Pancreas (tissue), 10 donors: Measurements from ENCODE around the gene CD226. TPM values are rescaled to one million over a fixed set of nuclear protein-coding genes. Genes with fewer than 3 reads are reported as not detected.
"Not testable (repeated sequence)": the region's sequence is repeated elsewhere in the genome, so short reads cannot be mapped to it uniquely, and the experiment has no call there.

Experiments
- ATAC-seq, 4 donors: fragments of 200-7000 bp; cut with Tn5 transposase; one replicate each; pipeline versions ENCODE4 v1.8.0 to v1.9.1; 2020; ENCODE audit warnings: mild to moderate bottlenecking in 4 of 4, moderate library complexity in 4 of 4
- DNase-seq, 6 donors: peaks; one replicate each; pipeline ENCODE4 v3.0.0-alpha.2; 2020
- FAIRE-seq: peaks from 2 replicates; lab custom pipeline; 2012; peaks lifted over from hg19 to GRCh38; lab: Jason Lieb, UNC
- H3K27ac ChIP-seq, 4 donors: fragments of 200-600 bp; sonication (generic); 1 replicate in 3 of 4; 2 replicates in 1 of 4; pipeline versions ENCODE4 v1.5.0 to v1.8.0; 2020
- H3K27me3 ChIP-seq, 4 donors: fragments of 200-600 bp; one replicate each; pipeline ENCODE4 v1.8.0; 2021
- H3K36me3 ChIP-seq, 3 donors: fragments of 200-600 bp; sonication (generic) in 1 of 3; one replicate each; pipeline versions ENCODE4 v1.5.0 to v1.8.0; 2020 to 2021
- H3K4me1 ChIP-seq, 3 donors: fragments of 200-600 bp; one replicate each; pipeline ENCODE4 v1.8.0; 2021
- H3K4me3 ChIP-seq, 4 donors: fragments of 200-600 bp; sonication (generic) in 2 of 4; one replicate each; pipeline versions ENCODE4 v1.5.0 to v1.8.0; 2020 to 2021
- H3K9me3 ChIP-seq, 4 donors: fragments of 200-600 bp; one replicate each; pipeline ENCODE4 v1.8.0; 2021
- CTCF ChIP-seq, 4 donors: fragments of 200-600 bp; sonication (generic) in 3 of 4; IDR thresholded peaks; one replicate each; pipeline versions ENCODE4 v1.5.0 to v1.8.0; 2021; ENCODE audit warnings: antibody characterized with exemption in 4 of 4
- WGBS, 2 donors: extraction: QIAGEN DNeasy Blood & Tissue Kit; methylation state at CpG; one replicate each; pipeline ENCODE4 v1.1.7; 2013; 5-methylcytosine and 5-hydroxymethylcytosine counted together
- intact Hi-C, 3 donors: fragments of 100-400 bp; cut with DNase I; formaldehyde crosslinking; loops; one replicate each; pipeline versions ENCODE4 v1.11.1 to v1.14.2; 2022
- polyA plus RNA-seq, 2 donors: library from polyadenylated mRNA; stranded (reverse); fragments of 200-250 nt; gene quantifications; one replicate each; pipeline ENCODE4 v1.2.3, GENCODE V29; 2013
- total RNA-seq, 6 donors: library from RNA; stranded (reverse); fragmentation: NEBNext Ultra II Directional in 4 of 6; extraction: Animal tissue kit (Norgen Biotek cat#: 25700) in 4 of 6; gene quantifications; one replicate each; pipeline versions ENCODE4 v1.2.1 to v1.2.4, GENCODE V29; 2021 to 2023
- donor health status: healthy with polysubstance abuse.
- donor health status: DM: no; HTN: no; CAD: no; lungs with moderate emphysema.
- donor health status: DM: no; HTN: no; CAD: no.
- donor health status: control.
- donor health status: control.
- donor health status: Bipolar disorder and iron deficiency.
- donor health status: DM: yes; HTN: yes; CAD: no.
- donor health status: DM: no; HTN: no; CAD: no.
- donor health status: DM: no; HTN: no; CAD: no.
- donor health status: DM: yes; HTN: yes; CAD: no.

Gene CD226
- total and polyA plus RNA-seq, 8 donors: 0.07 to 1.1 (median 0.38) TPM

- no peaks in the 10 kb centered on the region for H3K4me1 ChIP-seq
- WGBS, 2 donors: 55 to 59% methylated on average over 3 of the region's 3 CpGs
These were observed 63.9 kb downstream of the CD226 start for GRCh38 chr18:69883781-69884180.

GRCh38 chr18:69882965-69883668 is 64.6 kb downstream of the CD226 start:
- no peak overlapping the region for H3K4me3 ChIP-seq
- no peaks in the 10 kb centered on the region for H3K9me3 ChIP-seq
- H3K4me1 ChIP-seq: no peaks in the 10 kb centered on the region
- intact Hi-C loops: no loop called here
- WGBS, 2 donors: 79 to 87% methylated on average over 6 of the region's 6 CpGs
- ATAC-seq (no peak), DNase-seq (no peak), FAIRE-seq (no peak)
- H3K27ac ChIP-seq: no peak overlapping the region
- TF ChIP-seq CTCF (IDR thresholded peaks at IDR 0.05): no peak
- no peaks in the 10 kb centered on the region for H3K36me3 ChIP-seq
- H3K27me3 ChIP-seq: no peaks in the 10 kb centered on the region

More at GRCh38 chr18:69883781-69884180, 63.9 kb downstream of the CD226 start:
- Histone ChIP-seq H3K9me3 (no peaks in the 10 kb centered on the region), H3K27me3 (no peaks in the 10 kb centered on the region), H3K27ac (no peak overlapping the region), H3K36me3 (no peaks in the 10 kb centered on the region), H3K4me3 (no peak overlapping the region)
- FAIRE-seq (no peak), DNase-seq (no peak), ATAC-seq (no peak)
- TF ChIP-seq CTCF (IDR thresholded peaks at IDR 0.05): no peak
- intact Hi-C loops: no loop called here

GRCh38 chr18:69880083-69880482 is 67.6 kb downstream of the CD226 start:
- no peak overlapping the region for H3K4me3 ChIP-seq
- intact Hi-C loops: no loop called here
- no peak for TF ChIP-seq CTCF (IDR thresholded peaks at IDR 0.05)
- FAIRE-seq: no peak
- H3K36me3 ChIP-seq: no peaks in the 10 kb centered on the region
- WGBS, 2 donors: 95 to 96% methylated on average over 3 of the region's 3 CpGs
- no peaks in the 10 kb centered on the region for H3K9me3 ChIP-seq
- no peaks in the 10 kb centered on the region for H3K4me1 ChIP-seq
- ATAC-seq: no peak
- H3K27me3 ChIP-seq: no peaks in the 10 kb centered on the region
- no peak for DNase-seq
- no peak overlapping the region for H3K27ac ChIP-seq

GRCh38 chr18:69879051-69879450 is 68.6 kb downstream of the CD226 start:
- 54 to 89% methylated on average over 3 of the region's 3 CpGs for WGBS, 2 donors
- not testable (repeated sequence) for FAIRE-seq, H3K4me1 ChIP-seq

GRCh38 chr18:69878213-69878933 is 69.3 kb downstream of the CD226 start:
- Histone ChIP-seq H3K4me1 (no peaks in the 10 kb centered on the region), H3K36me3 (no peaks in the 10 kb centered on the region), H3K27me3 (no peaks in the 10 kb centered on the region), H3K4me3 (no peak overlapping the region), H3K27ac (no peak overlapping the region), H3K9me3 (no peaks in the 10 kb centered on the region)
- intact Hi-C loops: no loop called here
- DNase-seq: no peak
- no peak for ATAC-seq
- FAIRE-seq: no peak
- TF ChIP-seq CTCF (IDR thresholded peaks at IDR 0.05): no peak
- WGBS, 2 donors: 78 to 84% methylated on average over 6 of the region's 6 CpGs

More at GRCh38 chr18:69879051-69879450, 68.6 kb downstream of the CD226 start:
- H3K9me3 ChIP-seq, H3K27me3 ChIP-seq, intact Hi-C loops, ATAC-seq, H3K36me3 ChIP-seq, H3K4me3 ChIP-seq, H3K27ac ChIP-seq, DNase-seq: not testable (repeated sequence)
